Breast epithelium (tissue), 3 donors: ENCODE measurements around the gene AATK.

Experiments
- CTCF ChIP-seq, 3 donors: fragments of 450-650 bp; IDR thresholded peaks; one replicate each; pipeline ENCODE4 v1.5.1; 2016 to 2017; ENCODE audit warnings: antibody characterized with exemption in 3 of 3, mild to moderate bottlenecking in 3 of 3, moderate library complexity in 3 of 3
- POLR2A ChIP-seq: fragments of 450-650 bp; IDR thresholded peaks from one replicate; pipeline ENCODE4 v1.6.1; 2016; ENCODE audit warnings: antibody characterized with exemption, mild to moderate bottlenecking, moderate library complexity

DNA sequence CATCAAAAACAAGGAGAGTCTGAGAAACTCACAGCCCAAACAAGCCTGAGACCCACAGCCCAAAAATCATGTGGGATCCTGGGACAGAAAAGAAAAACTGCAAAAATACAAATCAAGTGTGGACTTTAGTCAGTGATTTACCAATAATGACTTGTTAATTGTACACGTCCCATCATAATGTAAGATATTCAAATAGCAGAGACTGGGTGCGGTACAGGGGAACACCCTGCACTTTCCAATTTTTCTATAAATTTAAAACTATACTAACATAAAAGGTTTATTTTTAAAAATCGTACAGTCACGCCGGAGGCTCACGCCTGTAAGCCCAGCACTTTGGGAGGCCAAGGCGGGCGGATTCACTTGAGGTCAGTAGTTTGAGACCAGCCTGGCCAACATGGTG, 48.0 kb upstream of the AATK start:
- TF ChIP-seq POLR2A (no peak), CTCF (IDR thresholded peaks at IDR 0.05) (no peak)
